Activated CD4-positive, CD25-positive, alpha-beta regulatory T cell treated with anti-CD3 and anti-CD28 coated beads, Interleukin-2, amount 50 U/mL, for 16 hours (primary cell): ENCODE results near the gene WDR62.
A peak's percentile ranks its signal among the peaks of the same experiment; 100 is the strongest.

Experiments used
- DNase-seq: peaks from one replicate; pipeline ENCODE4 v3.0.0-alpha.2; 2020; ENCODE audit warnings: low read depth, low spot score

Gene WDR62

GRCh38 chr19:36139473-36140303 lies 85.0 kb downstream of the WDR62 start, which contains the start of gene CAPNS1:
Gene CAPNS1, plus strand, starts transcription at chr19:36140066. Its CDS starts 946 bp downstream, at chr19:36141012.
- DNase-seq = peak; percentile 74

- peak; percentile 14 for DNase-seq
These were observed 85.8 kb downstream of the WDR62 start for GRCh38 chr19:36140304-36141038.

GRCh38 chr19:36141039-36141927 lies 86.6 kb downstream of the WDR62 start:
- peak; percentile 84 for DNase-seq

- DNase-seq = no peak
These were observed 87.3 kb downstream of the WDR62 start for GRCh38 chr19:36142046-36142445.

- no peak for DNase-seq
These were observed 87.8 kb downstream of the WDR62 start for GRCh38 chr19:36142496-36142895.

GRCh38 chr19:36144624-36145023 lies 89.9 kb downstream of the WDR62 start:
- no peak for DNase-seq

- no peak for DNase-seq
These were observed 95.1 kb downstream of the WDR62 start for GRCh38 chr19:36149673-36150406.

GRCh38 chr19:36150586-36150985 lies 95.9 kb downstream of the WDR62 start:
- no peak for DNase-seq

- DNase-seq = no peak
These were observed 96.7 kb downstream of the WDR62 start for GRCh38 chr19:36151144-36152018.

- no peak for DNase-seq
These were observed 97.3 kb downstream of the WDR62 start for GRCh38 chr19:36152019-36152351.

- DNase-seq = no peak
These were observed 97.8 kb downstream of the WDR62 start, which contains the start of gene COX7A1 for GRCh38 chr19:36152352-36153091. Gene COX7A1, minus strand, starts transcription at chr19:36152447. Its CDS starts 40 bp downstream, at chr19:36152407.

GRCh38 chr19:36153126-36153525 lies 98.4 kb downstream of the WDR62 start:
- DNase-seq = no peak
